C4-2B (cell line): ENCODE measurements around the gene MALRD1.

Experiments used
- ZFX ChIP-seq: fragments of 450-650 bp; IDR thresholded peaks from 2 replicates; pipeline ENCODE4 v1.6.1; 2017
- TF ChIP-seq, protein P1 (sequence below): fragments of 450-650 bp; conservative IDR thresholded peaks from 2 replicates; pipeline ENCODE4 v1.5.1; 2017; ENCODE audit warnings: mild to moderate bottlenecking

DNA sequence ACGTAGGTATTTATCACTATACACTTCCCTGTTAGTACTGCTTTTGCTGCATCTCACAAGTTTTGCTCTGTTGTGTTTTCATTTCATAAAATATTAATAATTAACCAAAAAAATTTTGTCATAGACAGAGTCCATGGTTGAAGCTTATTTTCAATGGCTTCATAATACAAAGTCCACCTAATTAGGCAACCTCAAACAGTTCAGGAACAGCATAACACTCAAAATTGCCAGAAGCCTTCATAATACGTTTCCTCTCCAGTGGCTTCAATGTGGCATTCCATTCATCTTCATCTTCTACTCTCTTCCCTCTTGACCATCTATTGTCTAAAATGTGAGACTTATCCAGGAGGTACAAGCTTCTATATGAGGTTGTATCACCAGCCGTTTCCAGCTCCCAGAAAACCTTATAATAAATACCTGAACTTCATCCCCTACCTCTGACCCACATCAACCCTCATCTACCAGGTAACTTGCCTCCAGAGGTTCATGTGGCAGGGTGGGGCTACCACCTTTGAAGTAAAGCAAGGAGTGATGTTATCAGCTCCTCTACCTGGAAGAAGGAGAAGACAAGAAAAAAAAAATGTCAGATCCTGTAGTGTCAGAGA lies 337.3 kb downstream of the MALRD1 start:
- TF ChIP-seq, protein P1, sequence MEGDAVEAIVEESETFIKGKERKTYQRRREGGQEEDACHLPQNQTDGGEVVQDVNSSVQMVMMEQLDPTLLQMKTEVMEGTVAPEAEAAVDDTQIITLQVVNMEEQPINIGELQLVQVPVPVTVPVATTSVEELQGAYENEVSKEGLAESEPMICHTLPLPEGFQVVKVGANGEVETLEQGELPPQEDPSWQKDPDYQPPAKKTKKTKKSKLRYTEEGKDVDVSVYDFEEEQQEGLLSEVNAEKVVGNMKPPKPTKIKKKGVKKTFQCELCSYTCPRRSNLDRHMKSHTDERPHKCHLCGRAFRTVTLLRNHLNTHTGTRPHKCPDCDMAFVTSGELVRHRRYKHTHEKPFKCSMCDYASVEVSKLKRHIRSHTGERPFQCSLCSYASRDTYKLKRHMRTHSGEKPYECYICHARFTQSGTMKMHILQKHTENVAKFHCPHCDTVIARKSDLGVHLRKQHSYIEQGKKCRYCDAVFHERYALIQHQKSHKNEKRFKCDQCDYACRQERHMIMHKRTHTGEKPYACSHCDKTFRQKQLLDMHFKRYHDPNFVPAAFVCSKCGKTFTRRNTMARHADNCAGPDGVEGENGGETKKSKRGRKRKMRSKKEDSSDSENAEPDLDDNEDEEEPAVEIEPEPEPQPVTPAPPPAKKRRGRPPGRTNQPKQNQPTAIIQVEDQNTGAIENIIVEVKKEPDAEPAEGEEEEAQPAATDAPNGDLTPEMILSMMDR: no peak
- TF ChIP-seq ZFX: no peak
